LNCaP clone FGC (cell line): ENCODE data around the gene PTPN3.

ENCODE experiments used
- DNase-seq: peaks from one replicate; pipeline ENCODE4 v3.0.0-alpha.2; 2011; ENCODE audit warnings: low read depth
- H3K4me3 ChIP-seq: 2 replicates; pipeline ENCODE4 v1.5.1; 2011; ENCODE audit warnings: mild to moderate bottlenecking, low read depth, low read length, control low read depth
- CTCF ChIP-seq: IDR thresholded peaks from 2 replicates; pipeline ENCODE4 v1.5.1; 2012; ENCODE audit warnings: mild to moderate bottlenecking; ENCODE audit not compliant: control insufficient read depth, insufficient read depth; ENCODE audit errors: extremely low read depth

The PTPN3 gene

GRCh38 chr9:109497226-109498153 is 617 bp downstream of the PTPN3 start:
- DNase-seq = peak; percentile 30
- no peak for TF ChIP-seq CTCF
- H3K4me3 ChIP-seq = peak overlapping the region; percentile 65

GRCh38 chr9:109496841-109497225 is 1.3 kb downstream of the PTPN3 start:
- TF ChIP-seq CTCF = no peak
- DNase-seq = no peak
- H3K4me3 ChIP-seq = peak overlapping the region; percentile 65

- DNase-seq = no peak
- no peak for TF ChIP-seq CTCF
- no peak overlapping the region for H3K4me3 ChIP-seq
These were observed 1.9 kb downstream of the PTPN3 start for GRCh38 chr9:109496218-109496617.

GRCh38 chr9:109493648-109494047 is 4.5 kb downstream of the PTPN3 start:
- no peak overlapping the region for H3K4me3 ChIP-seq
- no peak for DNase-seq
- no peak for TF ChIP-seq CTCF

GRCh38 chr9:109491590-109491989 is 6.5 kb downstream of the PTPN3 start:
- no peak for TF ChIP-seq CTCF
- no peak overlapping the region for H3K4me3 ChIP-seq
- DNase-seq = no peak

GRCh38 chr9:109488791-109489492 is 9.2 kb downstream of the PTPN3 start:
- no peak for TF ChIP-seq CTCF
- DNase-seq = no peak
- H3K4me3 ChIP-seq = no peak overlapping the region
